ENCODE measurements around the gene GRM4.
A peak's percentile ranks its signal among the peaks of the same experiment; 100 is the strongest.
"Not testable (repeated sequence)": the region's sequence is repeated elsewhere in the genome, so short reads cannot be mapped to it uniquely, and the experiment has no call there.

The GRM4 gene

GRCh38 chr6:34061348-34061747, 84.5 kb downstream of the GRM4 start:
- DNase-seq (ENCODE audit: low read depth) = no peak

GRCh38 chr6:34059914-34060313, 86.0 kb downstream of the GRM4 start:
- DNase-seq (ENCODE audit: low read depth) = no peak

DNA sequence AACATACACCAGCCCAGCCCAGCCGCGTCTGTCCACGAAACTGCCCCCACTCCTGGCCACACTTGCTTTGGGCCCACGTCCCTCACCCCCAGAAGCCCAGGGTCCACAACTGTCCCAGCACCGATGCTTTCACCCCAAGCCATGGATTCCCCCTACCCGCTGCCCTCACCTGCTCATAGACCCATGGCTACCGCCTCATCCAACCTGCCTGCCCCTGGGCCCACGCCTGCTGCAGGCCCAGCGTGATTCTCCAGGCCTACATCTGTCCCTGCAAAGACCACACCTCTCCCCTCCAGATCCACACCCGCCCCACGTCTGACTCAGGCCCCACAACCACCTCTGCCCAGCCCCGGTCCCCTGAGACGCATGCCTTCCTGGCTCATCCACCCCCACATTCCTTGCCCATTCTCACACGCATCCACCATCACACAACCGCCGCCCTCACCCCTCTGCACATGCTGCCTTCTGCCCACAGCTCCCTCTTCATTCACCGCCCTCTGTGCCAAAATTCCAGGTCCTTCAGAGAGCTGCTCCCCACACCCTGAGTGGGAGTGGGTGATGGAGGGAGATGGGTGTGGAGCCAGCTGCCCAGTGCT, 86.7 kb downstream of the GRM4 start:
- no peak for DNase-seq (ENCODE audit: low read depth)

DNA sequence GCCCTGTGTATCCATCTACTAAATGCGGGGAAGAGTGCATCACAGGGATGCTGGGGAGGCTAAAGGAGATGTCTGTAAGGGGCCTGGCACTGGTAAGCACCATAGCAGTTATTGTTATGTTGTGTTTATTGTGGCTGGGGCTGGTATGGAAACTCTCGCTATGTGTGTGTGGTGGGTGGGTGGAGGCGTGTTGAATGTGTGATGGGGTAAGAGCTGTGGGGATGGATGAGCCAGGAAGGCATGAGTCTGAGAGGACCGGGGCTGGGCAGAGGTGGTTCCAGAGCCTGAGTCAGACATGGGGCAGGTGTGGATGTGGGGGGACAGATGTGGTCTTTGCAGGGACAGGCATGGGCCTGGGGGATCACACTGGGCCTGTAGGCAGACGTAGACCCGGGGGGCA, 88.1 kb downstream of the GRM4 start:
- DNase-seq (ENCODE audit: low read depth) = no peak

DNA sequence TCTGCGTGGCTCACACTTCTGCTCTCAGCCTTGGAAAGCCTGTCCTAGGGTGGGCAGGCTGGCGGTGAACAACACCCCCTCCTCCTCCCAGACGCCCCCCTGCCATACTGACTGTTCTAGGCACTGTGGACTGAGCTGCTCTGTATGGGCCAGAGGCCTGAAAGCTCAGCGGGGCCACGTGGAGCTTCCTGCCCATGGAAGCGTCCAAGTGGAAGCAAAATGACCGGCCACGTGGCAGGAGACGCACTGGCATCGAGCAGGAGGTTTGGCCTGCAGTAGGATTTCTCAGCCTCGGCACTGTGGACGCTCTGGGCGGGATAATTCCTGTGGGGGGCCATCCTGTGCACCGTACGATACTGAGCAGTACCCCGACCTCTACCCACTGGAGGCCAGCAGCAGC, 88.7 kb downstream of the GRM4 start:
- no peak for DNase-seq (ENCODE audit: low read depth)

GRCh38 chr6:34056305-34057108, 89.4 kb downstream of the GRM4 start:
- DNase-seq (ENCODE audit: low read depth) = no peak

DNA sequence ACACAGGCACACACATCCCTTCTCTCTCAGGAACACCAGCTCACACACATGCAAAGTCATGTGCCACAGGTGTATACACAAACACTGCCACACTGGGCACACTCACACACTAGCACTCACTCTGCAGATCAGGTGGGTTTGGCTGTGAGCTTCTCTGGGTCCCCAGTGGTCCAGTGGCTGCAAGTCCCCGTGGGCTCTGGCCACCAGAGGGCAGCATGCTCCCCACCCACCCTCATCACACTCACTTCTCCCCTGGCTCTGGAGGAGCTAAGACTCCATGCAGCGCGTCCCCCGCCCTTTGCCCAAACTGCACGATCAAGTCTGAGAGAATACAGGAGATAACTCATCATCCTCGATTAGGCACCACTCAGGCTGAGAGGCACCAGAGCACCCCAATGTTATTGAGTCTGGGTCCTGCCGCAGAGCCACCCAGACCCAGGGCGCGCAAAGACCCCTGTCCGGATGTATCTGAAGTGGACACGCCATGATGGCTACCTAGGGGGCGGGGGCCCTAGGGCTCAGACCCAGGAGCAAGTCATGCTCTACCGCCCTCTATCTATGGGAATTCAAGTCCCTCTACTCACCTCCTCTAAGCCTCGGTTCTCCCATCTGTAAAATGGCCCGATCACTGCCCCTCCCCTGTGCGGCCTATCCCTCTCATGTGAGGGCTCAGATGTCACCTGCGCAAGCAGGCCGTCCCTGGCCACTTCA, 90.5 kb downstream of the GRM4 start:
- DNase-seq (ENCODE audit: low read depth) = peak; percentile 52

DNA sequence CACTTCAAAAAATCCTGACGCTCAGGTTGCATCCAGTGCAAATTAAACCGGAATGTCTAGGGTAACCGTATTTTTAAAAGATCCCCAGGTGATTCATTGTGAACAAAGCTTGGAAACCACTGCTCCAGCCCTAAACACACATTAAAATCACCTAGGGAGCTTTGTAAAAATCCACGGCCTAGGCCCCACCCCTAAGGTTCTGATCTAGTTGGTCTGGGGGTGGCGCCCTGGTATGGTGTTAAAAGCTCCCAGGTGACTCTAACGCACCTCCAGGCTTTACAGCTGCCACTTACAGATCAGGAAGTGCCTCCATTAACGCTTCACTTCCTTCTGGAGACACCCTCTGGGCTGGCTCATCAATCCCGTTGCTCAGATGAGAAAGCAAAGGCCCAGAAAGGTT, 92.2 kb downstream of the GRM4 start:
- DNase-seq (ENCODE audit: low read depth) = no peak

- DNase-seq (ENCODE audit: low read depth) = no peak
Observed at GRCh38 chr6:34052918-34053608, 92.8 kb downstream of the GRM4 start.

GRCh38 chr6:34052071-34052825, 93.6 kb downstream of the GRM4 start:
- no peak for DNase-seq (ENCODE audit: low read depth)

- no peak for DNase-seq (ENCODE audit: low read depth)
Observed at GRCh38 chr6:34051331-34051919, 94.5 kb downstream of the GRM4 start.

DNA sequence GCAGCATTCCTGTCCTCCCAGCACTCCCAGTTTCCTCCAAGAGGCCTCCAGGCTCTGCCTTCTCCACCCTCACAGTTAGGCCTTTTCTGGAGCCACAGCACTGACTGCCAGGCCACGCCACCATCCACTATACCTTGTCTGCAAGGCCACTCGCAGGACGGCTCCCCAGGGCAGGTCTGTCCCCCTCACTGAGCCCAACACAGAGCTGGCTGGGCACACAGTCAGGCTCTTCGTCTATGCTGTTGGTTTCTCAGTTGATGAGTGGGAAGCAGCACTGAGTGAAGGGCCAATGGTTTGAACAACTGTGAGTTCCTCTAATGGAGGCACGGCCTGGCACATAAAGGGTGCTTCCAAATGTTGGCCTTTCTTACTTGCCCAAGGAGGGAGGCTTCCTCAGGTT, 95.2 kb downstream of the GRM4 start:
- no peak for DNase-seq (ENCODE audit: low read depth)

DNA sequence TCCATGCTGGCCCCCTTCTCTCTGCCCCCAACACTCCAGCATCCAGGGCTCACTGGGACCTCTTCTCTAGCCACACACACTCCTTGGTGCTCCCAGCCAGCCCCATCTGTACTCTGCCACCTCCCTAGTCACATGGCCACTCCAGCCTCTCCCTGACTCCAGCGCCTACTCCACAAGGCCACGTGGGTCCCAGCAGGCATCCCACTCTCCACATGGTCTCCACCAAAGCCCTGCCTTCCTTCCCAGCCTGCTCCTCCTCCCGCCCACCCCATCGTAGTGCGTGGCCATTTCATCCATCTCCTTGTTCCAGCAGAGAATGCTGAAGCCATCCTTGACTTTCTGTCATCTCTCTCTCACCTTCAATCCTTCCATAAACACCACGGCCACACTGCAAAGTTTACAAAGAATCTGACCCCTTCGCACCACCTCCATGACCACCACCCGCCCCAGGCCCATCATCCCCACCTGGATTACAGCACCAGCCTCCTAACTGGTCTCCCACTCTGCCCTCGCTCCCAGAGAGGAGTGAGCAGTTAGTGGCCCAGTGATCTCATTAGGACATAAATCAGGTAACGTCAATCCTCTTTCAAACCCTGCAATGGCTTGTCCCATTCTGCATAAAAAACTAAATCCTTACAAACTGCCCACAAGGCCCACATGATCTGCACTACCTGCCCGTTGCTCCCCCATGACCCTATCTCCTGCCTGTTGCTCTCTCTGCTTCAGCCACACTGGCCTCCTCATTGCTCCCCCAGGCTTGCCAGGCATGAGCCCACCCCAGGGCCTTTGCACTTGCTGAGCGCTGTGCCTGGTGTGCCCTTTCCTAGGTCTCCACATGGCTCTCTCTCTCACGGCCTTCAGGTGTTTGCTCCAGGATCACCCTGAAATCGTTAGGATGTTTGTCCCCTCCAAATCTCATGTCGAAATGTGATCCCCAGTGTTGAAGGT, 96.2 kb downstream of the GRM4 start:
- no peak for DNase-seq (ENCODE audit: low read depth)

- no peak for DNase-seq (ENCODE audit: low read depth)
Observed at GRCh38 chr6:34047913-34048867, 97.7 kb downstream of the GRM4 start.

DNA sequence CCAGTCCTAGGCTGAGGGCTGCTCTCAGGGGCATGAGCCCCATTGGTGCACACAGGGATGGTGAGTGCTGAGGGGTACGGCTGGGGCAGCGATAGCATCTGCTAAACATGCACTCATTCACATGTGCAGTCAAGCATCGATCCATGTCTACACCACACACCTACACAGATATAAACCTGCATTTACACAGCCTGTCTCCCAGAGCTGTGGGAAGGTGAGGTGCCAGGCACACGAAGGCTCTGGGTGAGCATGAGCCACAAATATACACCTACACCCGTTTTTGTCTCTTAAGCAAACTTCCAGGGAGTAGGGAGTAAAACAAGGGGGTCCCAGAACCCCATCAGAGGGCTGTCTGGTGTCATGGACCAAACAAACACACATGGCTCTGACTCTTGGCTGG, 99.3 kb downstream of the GRM4 start:
- no peak for DNase-seq (ENCODE audit: low read depth)

DNA sequence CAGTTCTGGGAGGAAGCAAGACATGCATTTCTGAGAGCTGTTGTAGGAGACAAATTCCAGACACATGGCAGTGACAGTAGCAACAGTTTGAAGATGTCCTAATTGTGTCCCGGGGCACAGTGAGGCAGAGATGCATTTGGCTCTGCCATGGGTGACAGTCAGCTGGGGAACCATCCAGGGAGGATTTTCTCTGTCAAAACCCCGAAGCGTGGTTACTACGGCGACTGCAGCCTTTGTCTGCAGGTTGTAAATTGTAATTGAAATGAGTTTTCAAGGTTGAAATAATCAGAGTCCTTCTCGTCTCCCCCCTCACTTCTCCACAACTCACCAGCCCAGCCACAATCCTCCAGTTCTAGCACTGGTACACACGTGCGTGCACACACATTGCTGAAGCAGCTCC, 100.1 kb downstream of the GRM4 start:
- no peak for DNase-seq (ENCODE audit: low read depth)

GRCh38 chr6:34044945-34045595, 100.8 kb downstream of the GRM4 start:
- DNase-seq (ENCODE audit: low read depth) = no peak

GRCh38 chr6:34043359-34043758, 102.5 kb downstream of the GRM4 start:
- DNase-seq (ENCODE audit: low read depth) = no peak

GRCh38 chr6:34041998-34042397, 103.9 kb downstream of the GRM4 start:
- DNase-seq (ENCODE audit: low read depth) = not testable (repeated sequence)

Data from activated T-cell treated with anti-CD3 and anti-CD28 coated beads for 1 hour (primary cell).